ENCODE data around the gene PREB. TPM values are rescaled to one million over a fixed set of nuclear protein-coding genes. Genes with fewer than 3 reads are reported as not detected.

The PREB gene
- total RNA-seq, 4 donors from 2014 or later = 53.2 to 105 (median 71.1) TPM

DNA sequence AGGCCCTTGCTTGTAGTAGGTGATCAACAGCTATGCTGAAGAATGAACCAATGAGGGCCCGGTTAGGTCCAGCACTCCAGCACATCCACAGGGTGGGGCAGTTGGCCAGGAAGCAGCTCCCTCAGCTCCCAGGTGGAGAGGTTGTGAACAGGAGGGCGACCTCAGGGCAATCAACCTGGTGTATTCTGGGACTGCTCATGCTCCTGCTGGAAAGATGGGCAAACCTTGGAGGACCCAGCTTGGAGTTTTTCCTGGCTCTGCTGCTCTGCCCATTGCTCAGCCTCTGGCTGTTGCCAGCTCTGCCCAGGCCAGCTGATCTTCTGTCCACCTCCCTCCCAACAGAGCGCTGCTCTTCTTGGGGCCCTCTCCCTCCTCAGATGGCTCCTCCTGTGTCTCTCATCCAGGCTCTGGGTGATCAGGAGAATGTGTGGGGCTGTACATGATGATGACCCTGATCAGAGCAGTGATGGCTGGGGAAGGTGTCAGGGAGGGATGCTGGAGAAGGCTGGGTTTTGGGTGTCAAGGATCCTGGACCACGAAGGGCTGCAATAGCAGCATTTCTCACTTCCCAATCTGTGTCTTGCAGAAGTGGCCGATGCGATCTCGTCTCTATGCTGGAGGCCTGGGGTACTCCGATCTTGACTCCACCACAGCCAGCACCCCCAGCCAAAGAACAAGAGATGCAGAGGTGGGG lies 17.8 kb upstream of the PREB start:
- no peak for DNase-seq
- no peaks in the 10 kb centered on the region for H3K4me1 ChIP-seq
- 77% methylated on average over 8 of the region's 8 CpGs; no CpG with 5 or more reads in 1 of the 2 donors for WGBS, 2 donors (ENCODE audit: low coverage in 1 of 2)
- intact Hi-C loops (cut with DNase I; ENCODE audit: low total_unique reads) = no loop called here
- H3K27me3 ChIP-seq = no peaks in the 10 kb centered on the region
- in situ Hi-C loops (cut with MboI; ENCODE audit: low pct_ligation_motif_present in 1 of 4, low pct_unique_long_range_greater_than_20kb in 1 of 4, low sequenced_read_pairs in 3 of 4) = no loop called here
- no peaks in the 10 kb centered on the region for H3K36me3 ChIP-seq
- no peaks in the 10 kb centered on the region for H3K9me3 ChIP-seq
- TF ChIP-seq, protein P1, sequence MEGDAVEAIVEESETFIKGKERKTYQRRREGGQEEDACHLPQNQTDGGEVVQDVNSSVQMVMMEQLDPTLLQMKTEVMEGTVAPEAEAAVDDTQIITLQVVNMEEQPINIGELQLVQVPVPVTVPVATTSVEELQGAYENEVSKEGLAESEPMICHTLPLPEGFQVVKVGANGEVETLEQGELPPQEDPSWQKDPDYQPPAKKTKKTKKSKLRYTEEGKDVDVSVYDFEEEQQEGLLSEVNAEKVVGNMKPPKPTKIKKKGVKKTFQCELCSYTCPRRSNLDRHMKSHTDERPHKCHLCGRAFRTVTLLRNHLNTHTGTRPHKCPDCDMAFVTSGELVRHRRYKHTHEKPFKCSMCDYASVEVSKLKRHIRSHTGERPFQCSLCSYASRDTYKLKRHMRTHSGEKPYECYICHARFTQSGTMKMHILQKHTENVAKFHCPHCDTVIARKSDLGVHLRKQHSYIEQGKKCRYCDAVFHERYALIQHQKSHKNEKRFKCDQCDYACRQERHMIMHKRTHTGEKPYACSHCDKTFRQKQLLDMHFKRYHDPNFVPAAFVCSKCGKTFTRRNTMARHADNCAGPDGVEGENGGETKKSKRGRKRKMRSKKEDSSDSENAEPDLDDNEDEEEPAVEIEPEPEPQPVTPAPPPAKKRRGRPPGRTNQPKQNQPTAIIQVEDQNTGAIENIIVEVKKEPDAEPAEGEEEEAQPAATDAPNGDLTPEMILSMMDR (IDR thresholded peaks at IDR 0.05) = no peak
- TF ChIP-seq EP300 (IDR thresholded peaks at IDR 0.05; ENCODE audit: low read depth) = no peak
- TF ChIP-seq POLR2A (IDR thresholded peaks at IDR 0.05) = no peak
- no peak for TF ChIP-seq POLR2AphosphoS5 (IDR thresholded peaks at IDR 0.05)
- no peak overlapping the region for H3K4me3 ChIP-seq
- no peak overlapping the region for H3K27ac ChIP-seq

DNA sequence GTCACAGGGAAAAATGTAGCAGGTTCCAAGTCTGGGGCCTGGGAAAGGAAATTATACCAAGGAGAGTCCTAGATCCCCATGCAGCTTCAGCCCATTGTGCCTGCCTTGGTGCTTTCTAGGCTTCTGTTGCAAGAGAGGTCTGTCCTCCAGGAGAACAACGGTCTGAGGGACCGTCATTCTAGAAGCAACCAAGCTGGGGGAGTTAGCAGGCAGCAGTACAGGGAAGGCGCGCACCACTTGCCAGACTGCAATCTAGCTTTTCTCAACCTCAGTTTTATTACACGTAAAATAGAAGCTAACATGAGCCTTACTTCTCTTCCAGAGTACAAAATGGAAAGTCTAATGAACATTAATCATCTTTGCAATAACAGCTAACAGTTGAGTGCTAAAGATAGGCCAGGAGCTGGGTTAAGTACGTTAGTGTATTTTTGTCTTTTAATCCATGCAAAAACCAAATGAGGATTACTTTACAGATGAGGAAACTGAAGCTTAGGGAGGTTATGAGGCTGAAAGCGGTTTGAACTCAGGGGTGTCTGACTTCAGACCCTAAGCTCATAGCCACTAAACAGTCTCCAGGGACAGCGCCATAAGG lies 16.3 kb upstream of the PREB start:
- TF ChIP-seq EP300 (IDR thresholded peaks at IDR 0.05; ENCODE audit: low read depth) (no peak), POLR2AphosphoS5 (IDR thresholded peaks at IDR 0.05) (no peak)
- TF ChIP-seq, protein P1 (IDR thresholded peaks at IDR 0.05) = no peak
- Histone ChIP-seq H3K27me3 (no peaks in the 10 kb centered on the region), H3K4me3 (no peak overlapping the region), H3K4me1 (no peaks in the 10 kb centered on the region), H3K27ac (no peak overlapping the region), H3K36me3 (no peaks in the 10 kb centered on the region), H3K9me3 (no peaks in the 10 kb centered on the region)
- intact Hi-C loops (cut with DNase I; ENCODE audit: low total_unique reads) = no loop called here
- WGBS, 2 donors (ENCODE audit: low coverage in 1 of 2) = 85 to 94% methylated on average over 7 to 8 of the region's 8 CpGs
- in situ Hi-C loops (cut with MboI; ENCODE audit: low pct_ligation_motif_present in 1 of 4, low pct_unique_long_range_greater_than_20kb in 1 of 4, low sequenced_read_pairs in 3 of 4) = no loop called here
- DNase-seq = no peak

DNA sequence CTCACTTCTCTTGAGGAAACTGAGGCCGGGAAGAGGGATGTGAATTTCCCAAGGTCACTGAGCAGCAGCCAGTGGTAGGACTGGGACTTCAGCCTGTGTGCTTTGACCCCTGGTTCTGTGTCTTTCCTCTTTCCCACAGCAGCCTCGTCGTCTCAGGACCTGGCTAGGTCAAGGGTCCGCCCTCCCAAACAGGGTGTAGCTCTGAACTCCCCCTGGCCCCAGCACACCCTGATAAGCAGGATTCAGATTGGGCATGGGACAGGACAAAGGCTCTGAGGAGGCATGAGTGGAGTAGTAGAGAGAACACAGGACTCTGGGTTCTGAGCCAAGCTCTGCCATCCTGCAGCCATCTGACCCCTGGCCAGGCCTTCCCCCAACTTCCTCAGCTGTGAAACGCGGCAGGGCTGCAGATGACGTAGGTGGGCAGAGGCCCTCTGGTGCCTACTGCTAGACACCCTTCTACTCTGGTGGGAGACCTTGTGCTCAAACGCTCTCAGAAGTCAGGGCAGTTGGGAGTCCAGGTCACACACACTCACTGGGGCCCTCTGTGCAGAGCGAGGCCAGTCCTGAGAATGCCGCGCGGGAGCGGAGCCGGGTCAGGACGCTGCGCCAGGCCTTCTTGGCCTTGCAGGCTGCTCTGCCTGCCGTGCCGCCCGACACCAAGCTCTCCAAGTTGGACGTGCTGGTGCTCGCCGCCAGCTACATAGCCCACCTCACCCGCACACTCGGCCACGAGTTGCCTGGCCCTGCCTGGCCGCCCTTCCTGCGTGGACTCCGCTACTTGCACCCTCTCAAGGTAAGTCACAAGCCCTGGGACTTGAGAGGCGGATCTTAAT lies 15.4 kb upstream of the PREB start:
- intact Hi-C loops (cut with DNase I; ENCODE audit: low total_unique reads) = no loop called here
- H3K27ac ChIP-seq = no peak overlapping the region
- no peaks in the 10 kb centered on the region for H3K36me3 ChIP-seq
- no peak for DNase-seq
- H3K27me3 ChIP-seq = no peaks in the 10 kb centered on the region
- H3K4me3 ChIP-seq = no peak overlapping the region
- TF ChIP-seq EP300 (IDR thresholded peaks at IDR 0.05; ENCODE audit: low read depth) = no peak
- no peak for TF ChIP-seq POLR2AphosphoS5 (IDR thresholded peaks at IDR 0.05)
- no peak for TF ChIP-seq POLR2A (IDR thresholded peaks at IDR 0.05)
- TF ChIP-seq, protein P1 (IDR thresholded peaks at IDR 0.05) = no peak
- no peaks in the 10 kb centered on the region for H3K4me1 ChIP-seq
- no peaks in the 10 kb centered on the region for H3K9me3 ChIP-seq
- in situ Hi-C loops (cut with MboI; ENCODE audit: low pct_ligation_motif_present in 1 of 4, low pct_unique_long_range_greater_than_20kb in 1 of 4, low sequenced_read_pairs in 3 of 4) = no loop called here
- WGBS, 2 donors (ENCODE audit: low coverage in 1 of 2) = 86% methylated on average over 25 of the region's 29 CpGs; no CpG with 5 or more reads in 1 of the 2 donors

DNA sequence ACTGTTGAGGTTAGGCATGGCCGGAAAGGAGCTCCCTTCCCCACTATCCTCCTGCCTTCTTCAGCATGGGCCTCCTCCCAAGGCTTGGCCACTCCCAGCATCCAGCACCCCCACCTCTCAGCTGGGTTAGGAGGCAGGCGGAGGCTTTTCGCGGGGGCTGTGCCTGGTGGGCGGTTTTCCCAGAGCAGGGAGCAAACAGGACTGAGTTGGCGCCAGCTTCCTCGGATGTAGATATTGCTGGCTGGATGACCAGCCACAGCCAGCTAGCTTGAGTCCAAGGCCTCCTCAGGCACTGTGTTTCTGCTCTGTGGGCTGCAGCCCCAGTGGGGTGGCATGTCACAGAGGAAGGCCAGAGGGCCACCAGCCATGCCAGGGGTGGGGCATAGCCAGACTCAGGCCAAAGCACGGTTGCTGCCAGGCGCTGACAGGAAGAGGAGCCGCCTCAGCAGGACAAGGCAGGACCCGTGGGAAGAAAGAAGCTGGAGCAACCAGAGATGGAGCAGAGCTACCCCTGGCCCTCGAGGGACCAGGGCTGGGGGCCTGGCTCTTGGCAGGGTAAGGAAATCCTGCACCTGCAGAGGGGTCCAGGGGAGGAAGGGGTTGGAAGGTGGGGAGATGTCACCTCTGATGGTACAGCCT lies 14.5 kb upstream of the PREB start, which contains the start of gene TCF23:
TSS of gene TCF23 (plus strand) at position 204 of the 639 bp plus-strand sequence. CDS start at position 334, 130 bp downstream.
- no peak within 1 kb of the TSS for H3K4me3 ChIP-seq
- H3K36me3 ChIP-seq = no peaks in the 10 kb centered on the region
- no peaks in the 10 kb centered on the region for H3K9me3 ChIP-seq
- no peaks in the 10 kb centered on the region for H3K27me3 ChIP-seq
- no peaks in the 10 kb centered on the region for H3K4me1 ChIP-seq
- H3K27ac ChIP-seq = no peak within 1 kb of the TSS
- no peak for DNase-seq
- intact Hi-C loops (cut with DNase I; ENCODE audit: low total_unique reads) = no loop called here
- no peak for TF ChIP-seq POLR2A (IDR thresholded peaks at IDR 0.05)
- no peak for TF ChIP-seq EP300 (IDR thresholded peaks at IDR 0.05; ENCODE audit: low read depth)
- TF ChIP-seq, protein P1 (IDR thresholded peaks at IDR 0.05) = no peak
- no peak for TF ChIP-seq POLR2AphosphoS5 (IDR thresholded peaks at IDR 0.05)
- in situ Hi-C loops (cut with MboI; ENCODE audit: low pct_ligation_motif_present in 1 of 4, low pct_unique_long_range_greater_than_20kb in 1 of 4, low sequenced_read_pairs in 3 of 4) = no loop called here
- WGBS, 2 donors (ENCODE audit: low coverage in 1 of 2) = 66% methylated on average over 8 of the region's 12 CpGs; no CpG with 5 or more reads in 1 of the 2 donors
